Stimulated activated CD8-positive, alpha-beta memory T cell treated with anti-CD3 and anti-CD28 coated beads, Interleukin-2, amount 100 ng/mL, for 48 hours (primary cell): ENCODE data around the gene BZW1.
"Not testable (repeated sequence)": the region's sequence is repeated elsewhere in the genome, so short reads cannot be mapped to it uniquely, and the experiment has no call there.

Experiments used
- DNase-seq, 2 donors: peaks; one replicate each; pipeline ENCODE4 v3.0.0-alpha.2; 2020; ENCODE audit warnings: low read depth in 2 of 2

Gene BZW1

GRCh38 chr2:200791905-200792304 is 19.8 kb upstream of the BZW1 start:
- no peak for DNase-seq

GRCh38 chr2:200794143-200794542 is 17.6 kb upstream of the BZW1 start:
- DNase-seq, result no peak

- DNase-seq, result no peak
These were observed 16.7 kb upstream of the BZW1 start for GRCh38 chr2:200795028-200795440.

GRCh38 chr2:200796561-200796960 is 15.1 kb upstream of the BZW1 start:
- no peak for DNase-seq

GRCh38 chr2:200797242-200797770 is 14.4 kb upstream of the BZW1 start:
- no peak for DNase-seq

- DNase-seq, result no peak
These were observed 13.2 kb upstream of the BZW1 start for GRCh38 chr2:200798514-200798913.

GRCh38 chr2:200800458-200800857 is 11.3 kb upstream of the BZW1 start:
- DNase-seq, result no peak

- DNase-seq, result not testable (repeated sequence)
These were observed 10.3 kb upstream of the BZW1 start for GRCh38 chr2:200801431-200801830.

- DNase-seq, result no peak
These were observed 2.0 kb upstream of the BZW1 start for GRCh38 chr2:200809506-200810251.

GRCh38 chr2:200810252-200810997 is 1.3 kb upstream of the BZW1 start:
- DNase-seq, result no peak

GRCh38 chr2:200810998-200811332 is 745 bp upstream of the BZW1 start:
- no peak for DNase-seq

- peak; percentile 49 to 63 for DNase-seq
These were observed 662 bp downstream of the BZW1 start for GRCh38 chr2:200812122-200813022.

GRCh38 chr2:200814276-200814815 is 2.6 kb downstream of the BZW1 start:
- DNase-seq, result peak in 1 of 2 donors; percentile 12

- no peak for DNase-seq
These were observed 3.2 kb downstream of the BZW1 start for GRCh38 chr2:200814917-200815316.

GRCh38 chr2:200818732-200819131 is 7.0 kb downstream of the BZW1 start:
- not testable (repeated sequence) for DNase-seq

- DNase-seq, result no peak
These were observed 9.0 kb downstream of the BZW1 start for GRCh38 chr2:200820573-200821234.

GRCh38 chr2:200821686-200822245 is 10.1 kb downstream of the BZW1 start:
- DNase-seq, result no peak

- no peak for DNase-seq
These were observed 16.4 kb downstream of the BZW1 start for GRCh38 chr2:200828104-200828503.

GRCh38 chr2:200828572-200829257 is 17.0 kb downstream of the BZW1 start:
- no peak for DNase-seq

- no peak for DNase-seq
These were observed 17.5 kb downstream of the BZW1 start for GRCh38 chr2:200829258-200829655.
